GM20431 (cell line): ENCODE measurements around the gene ACP7.
"Not testable (repeated sequence)": the region's sequence is repeated elsewhere in the genome, so short reads cannot be mapped to it uniquely, and the experiment has no call there.

Experiments used
- in situ Hi-C: fragments of 300-500 bp; cut with MseI, MboI; formaldehyde crosslinking; loops from one replicate; pipeline ENCODE4 v1.15.0; 2020; ENCODE audit warnings: low sequenced_read_pairs; ENCODE audit not compliant: unreplicated experiment

The ACP7 gene

GRCh38 chr19:39083983-39084731, at the start of gene ACP7:
ACP7 (plus strand) TSS chr19:39084368; CDS start chr19:39085270, 902 bp downstream.
- in situ Hi-C loops: no loop called here

DNA sequence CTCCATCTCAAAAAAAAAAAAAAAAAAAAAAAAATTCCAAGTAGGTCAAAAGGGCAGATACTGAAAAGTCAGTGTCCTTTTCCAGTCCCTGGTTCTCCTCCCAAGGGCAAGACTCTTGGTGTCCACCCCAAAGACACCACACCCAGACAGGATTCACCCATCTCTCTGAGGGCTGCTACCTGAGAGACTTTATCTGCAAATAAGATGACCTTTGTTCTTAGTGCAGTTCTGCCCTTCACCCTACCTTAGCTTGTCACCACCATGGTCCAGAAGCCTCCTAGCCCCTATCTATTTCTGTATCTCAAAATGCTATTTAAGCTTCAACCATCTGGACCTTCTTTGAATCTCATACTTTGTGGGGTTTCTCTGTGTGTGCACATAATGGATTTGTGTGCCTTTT, 47.6 kb upstream of the ACP7 start:
- in situ Hi-C loops: no loop called here

GRCh38 chr19:39037194-39037593, 47.0 kb upstream of the ACP7 start:
- in situ Hi-C loops: no loop called here

- in situ Hi-C loops: no loop called here
These were observed 46.1 kb upstream of the ACP7 start for GRCh38 chr19:39038098-39038497.

DNA sequence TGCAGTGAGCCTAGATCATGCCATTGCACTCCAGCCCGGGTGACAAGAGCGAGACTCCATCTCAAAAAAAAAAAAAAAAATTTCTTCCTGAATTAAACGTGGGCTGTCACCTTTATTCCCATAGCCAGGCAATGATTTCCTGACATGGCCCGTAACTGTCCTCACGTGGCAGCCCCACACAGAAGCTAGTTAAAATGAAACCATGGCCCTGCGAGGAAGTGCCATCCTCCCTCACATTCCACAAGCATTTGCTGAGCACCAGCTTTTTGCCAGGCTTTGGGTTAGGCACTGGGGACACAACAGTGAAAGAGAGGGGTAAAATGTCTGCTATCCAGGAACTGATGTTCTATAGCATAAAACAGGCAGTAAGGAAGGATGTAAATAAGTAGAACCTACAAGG, 38.7 kb upstream of the ACP7 start:
- in situ Hi-C loops: no loop called here

- in situ Hi-C loops: no loop called here
These were observed 37.9 kb upstream of the ACP7 start for GRCh38 chr19:39046037-39046821.

GRCh38 chr19:39047073-39047472, 37.1 kb upstream of the ACP7 start:
- in situ Hi-C loops: no loop called here

- in situ Hi-C loops: no loop called here
These were observed 31.9 kb upstream of the ACP7 start for GRCh38 chr19:39052243-39052746.

- in situ Hi-C loops: no loop called here
These were observed 31.3 kb upstream of the ACP7 start for GRCh38 chr19:39052846-39053245.

DNA sequence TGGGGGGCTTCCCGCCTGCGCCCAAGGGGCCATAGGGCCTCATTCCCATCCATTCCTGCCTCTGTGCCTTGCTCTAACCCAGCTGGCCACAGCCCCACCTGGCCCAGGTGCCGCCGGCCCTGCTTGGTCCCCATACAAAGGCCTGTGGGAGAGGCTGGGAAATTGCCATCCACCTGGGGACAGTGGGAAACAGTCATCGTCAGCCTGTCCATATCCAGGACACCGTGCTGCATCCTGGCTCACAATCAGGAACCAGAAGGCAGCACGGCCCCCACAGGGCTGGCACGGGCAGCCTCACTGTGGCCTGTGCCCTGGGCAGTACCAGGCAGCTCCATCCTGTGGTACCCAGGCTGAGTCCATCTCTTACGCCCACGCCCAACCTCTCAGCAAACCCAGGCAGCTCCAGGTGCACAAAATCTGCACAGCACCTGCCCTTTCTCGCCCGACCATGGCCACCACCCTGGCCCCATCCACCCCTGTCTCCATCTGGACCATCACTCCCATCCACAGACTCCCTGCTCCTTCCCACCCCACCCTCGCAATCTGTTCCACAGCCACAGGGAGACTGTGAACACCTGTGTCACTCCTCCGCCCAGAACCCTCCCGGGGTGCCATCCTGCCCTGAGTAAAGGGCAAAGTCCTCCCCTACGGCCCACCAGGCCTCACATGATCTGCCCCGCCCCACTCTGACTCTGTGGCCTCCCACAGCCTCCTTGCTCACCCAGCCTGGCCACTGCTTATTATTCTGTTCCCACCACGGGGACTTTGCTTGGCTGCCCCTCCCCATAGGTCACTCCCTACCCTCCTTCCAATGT, 30.7 kb upstream of the ACP7 start:
- in situ Hi-C loops: no loop called here

- in situ Hi-C loops: no loop called here
These were observed 30.1 kb upstream of the ACP7 start for GRCh38 chr19:39054091-39054470.

DNA sequence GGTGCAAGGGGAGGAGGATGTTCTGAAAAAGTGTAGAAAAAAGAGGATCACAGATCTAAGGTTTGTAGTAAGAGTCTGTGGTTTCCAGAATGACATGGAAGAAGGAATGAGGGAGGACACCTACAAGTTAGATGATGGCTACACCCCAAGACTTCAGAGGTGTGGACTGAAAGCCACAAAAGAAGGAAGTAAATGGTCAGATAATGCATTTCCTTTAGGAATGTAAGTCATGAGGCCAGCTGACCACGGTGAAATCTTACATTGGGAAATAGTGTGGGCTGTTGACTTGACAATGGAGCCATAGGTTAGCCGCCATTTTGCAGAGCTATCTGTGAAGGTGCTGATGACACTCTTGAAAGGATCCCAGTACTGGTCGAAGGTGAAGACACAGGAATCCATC, 26.6 kb upstream of the ACP7 start:
- in situ Hi-C loops: no loop called here

DNA sequence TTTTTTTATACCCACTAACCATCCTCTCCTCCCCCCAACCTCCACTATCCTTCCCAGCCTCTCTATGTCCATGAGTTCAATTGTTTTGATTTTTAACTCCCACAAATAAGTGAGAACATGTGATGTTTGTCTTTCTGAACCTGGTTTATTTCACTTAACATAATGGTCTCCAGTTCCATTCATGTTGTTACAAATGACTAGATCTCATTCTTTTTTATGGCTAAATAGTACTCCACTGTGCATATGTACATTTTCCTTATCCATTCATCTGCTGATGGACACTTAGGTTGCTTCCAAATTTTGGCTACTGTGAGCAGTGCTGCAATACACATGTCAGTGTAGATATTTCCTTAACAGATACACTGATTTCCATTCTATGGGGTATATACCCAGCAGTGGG, 24.9 kb upstream of the ACP7 start:
- in situ Hi-C loops: no loop called here

DNA sequence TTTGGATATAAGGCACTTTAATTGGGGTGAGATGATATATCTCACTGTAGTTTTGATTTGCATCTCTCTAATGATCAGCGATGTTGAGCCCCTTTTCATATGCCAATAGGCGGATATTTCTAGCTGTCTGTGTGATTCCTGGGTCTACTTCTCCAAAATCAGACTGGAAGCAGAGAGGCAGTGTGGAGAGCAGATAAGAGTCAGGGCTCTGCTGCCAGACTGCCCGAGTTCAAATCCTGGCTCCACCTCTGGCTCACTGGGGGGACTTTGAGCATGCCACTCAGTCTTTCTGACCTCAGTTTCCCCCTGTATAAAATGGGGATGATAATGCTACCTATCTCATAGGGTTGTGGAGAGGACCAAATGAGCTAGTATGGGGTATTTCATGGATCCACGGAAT, 24.0 kb upstream of the ACP7 start:
- in situ Hi-C loops: no loop called here

DNA sequence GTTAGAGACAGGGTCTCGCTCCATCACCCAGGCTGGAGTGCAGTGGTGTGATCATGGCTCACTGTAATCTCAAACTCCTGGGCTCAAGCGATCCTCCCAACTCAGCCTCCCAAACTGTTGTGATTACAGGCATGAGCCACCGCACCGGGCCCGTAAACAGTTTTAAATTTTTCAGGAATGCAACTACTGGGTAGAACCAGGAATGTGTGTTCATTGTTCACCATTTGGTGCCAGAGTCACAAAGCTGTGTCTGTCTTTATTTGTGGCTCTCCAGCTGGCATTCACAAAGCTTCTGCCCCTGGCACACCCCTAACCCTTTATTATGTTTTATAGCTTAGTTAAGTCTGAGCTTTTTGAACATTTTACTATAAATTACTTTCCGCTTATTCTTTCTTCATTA, 19.8 kb upstream of the ACP7 start:
- in situ Hi-C loops: no loop called here

GRCh38 chr19:39065928-39066327, 18.2 kb upstream of the ACP7 start:
- in situ Hi-C loops: no loop called here

- in situ Hi-C loops: no loop called here
These were observed 17.1 kb upstream of the ACP7 start for GRCh38 chr19:39067104-39067503.

DNA sequence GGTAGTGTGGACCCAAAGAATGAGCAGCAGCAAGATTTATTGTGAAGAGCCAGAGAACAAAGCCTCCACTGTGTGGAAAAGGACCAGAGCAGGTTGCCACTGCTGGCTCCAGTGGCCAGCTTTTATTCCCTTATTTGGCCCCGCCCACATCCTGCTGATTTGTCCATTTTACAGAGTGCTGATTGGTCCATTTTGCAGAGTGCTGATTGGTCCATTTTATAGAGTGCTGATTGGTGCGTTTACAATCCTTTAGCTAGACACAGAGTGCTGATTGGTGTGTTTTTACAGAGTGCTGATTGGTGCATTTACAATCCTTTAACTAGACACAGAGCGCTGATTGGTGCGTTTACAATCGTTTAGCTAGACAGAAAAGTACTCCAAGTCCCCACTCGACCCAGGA, 15.9 kb upstream of the ACP7 start:
- in situ Hi-C loops: not testable (repeated sequence)

GRCh38 chr19:39070888-39071287, 13.3 kb upstream of the ACP7 start:
- in situ Hi-C loops: no loop called here

DNA sequence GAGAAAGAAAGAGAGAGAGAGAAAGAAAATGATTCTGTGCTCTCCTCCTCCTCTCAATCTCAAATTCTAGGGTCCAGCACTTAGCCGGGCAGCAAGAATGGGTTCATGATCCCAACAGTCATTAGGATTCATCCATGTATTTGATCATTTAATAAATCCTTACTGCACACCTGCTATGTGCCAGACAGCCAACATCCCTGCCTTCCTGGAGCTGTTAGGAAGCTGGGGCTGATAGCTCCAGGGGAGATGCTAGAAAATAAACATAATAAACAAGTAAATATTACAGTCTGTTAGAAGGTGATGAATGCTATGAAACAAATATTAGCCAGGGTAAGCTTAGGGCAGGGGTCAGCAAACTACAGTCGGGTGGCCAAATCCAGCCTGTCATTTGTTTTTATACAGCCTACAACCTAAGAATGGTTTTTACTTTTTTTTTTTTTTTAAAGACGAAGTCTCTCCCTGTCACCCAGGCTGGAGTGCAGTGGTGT, 9.9 kb upstream of the ACP7 start:
- in situ Hi-C loops: no loop called here
